K562 (cell line): ENCODE results near the gene PARD6B. TPM values are rescaled to one million over a fixed set of nuclear protein-coding genes. Genes with fewer than 3 reads are reported as not detected.

ENCODE experiments used
- ATAC-seq: fragments of 200-7000 bp; cut with Tn5 transposase; 3 replicates; pipeline ENCODE4 v1.9.1; 2020; ENCODE audit warnings: moderate library complexity
- BruUV-seq: library from RNA; stranded (reverse); fragments of 400-500 nt; replicated peaks from 2 replicates; lab custom pipeline; 2021; lab: Mats Ljungman, UMichigan
- CTCF ChIA-PET: fragments of 300-600 bp; formaldehyde crosslinking; extraction: SDS; loops from one replicate; lab custom pipeline; 2021; ENCODE audit warnings: low intra/inter-chr PET ratio; lab: Yijun Ruan, JAX
- POLR2A ChIA-PET: fragments of 300-600, 350-650 bp; sonication (Branson Sonifier 250); formaldehyde crosslinking; extraction: SDS; loops from one replicate; lab custom pipeline; 2021; ENCODE audit warnings: antibody characterized with exemption, inconsistent platforms; lab: Yijun Ruan, JAX
- DNase-seq, 4 experiments: peaks; one replicate each; pipeline versions ENCODE4 v3.0.0 to v3.0.0-alpha.2; 2011 to 2018; ENCODE audit warnings: low spot score in 3 of 4, mixed read lengths in 3 of 4; ENCODE audit errors: extremely low read depth in 1 of 4
- FAIRE-seq: peaks from 2 replicates; lab custom pipeline; 2011; peaks lifted over from hg19 to GRCh38; lab: Jason Lieb, UNC
- H2AFZ ChIP-seq: 2 replicates; pipeline ENCODE4 v1.6.0; 2011; ENCODE audit warnings: low read depth, low read length, control low read depth, inconsistent platforms
- H3K27ac ChIP-seq: fragments of 200-600 bp; 3 replicates; pipeline ENCODE4 v1.8.0; 2011; ENCODE audit warnings: low read depth, mild to moderate bottlenecking, control low read depth, inconsistent platforms, low read length, moderate library complexity, mixed read lengths; ENCODE audit errors: extremely low read depth
- H3K27me3 ChIP-seq, 2 experiments: fragments of 300-600 bp in 1 of 2; 2 replicates in 1 of 2; 3 replicates in 1 of 2; pipeline versions ENCODE4 v1.6.0 to v1.8.0; 2011; ENCODE audit warnings: inconsistent platforms in 2 of 2, low read length in 2 of 2, mild to moderate bottlenecking in 1 of 2, mixed read lengths in 1 of 2, moderate library complexity in 1 of 2; ENCODE audit not compliant: control insufficient read depth in 2 of 2, insufficient read depth in 2 of 2
- H3K36me3 ChIP-seq: fragments of 300-600 bp; 3 replicates; pipeline ENCODE4 v1.8.0; 2011; ENCODE audit warnings: mild to moderate bottlenecking, low read length, inconsistent platforms; ENCODE audit not compliant: control insufficient read depth, insufficient read depth
- H3K4me1 ChIP-seq, 2 experiments: fragments of 200-600 bp in 1 of 2; replicated peaks in 1 of 2; 2 replicates in 1 of 2; 3 replicates in 1 of 2; pipeline versions ENCODE4 v1.5.1 to v1.8.0; 2011; ENCODE audit warnings: inconsistent platforms in 2 of 2, low read length in 2 of 2, mild to moderate bottlenecking in 1 of 2, mixed read lengths in 1 of 2, moderate library complexity in 1 of 2; ENCODE audit not compliant: control insufficient read depth in 2 of 2, insufficient read depth in 2 of 2
- H3K4me2 ChIP-seq: 2 replicates; pipeline ENCODE4 v1.6.1; 2011; ENCODE audit warnings: low read length, control low read depth, inconsistent platforms, mixed read lengths; ENCODE audit not compliant: insufficient read depth
- H3K4me3 ChIP-seq: fragments of 200-600 bp; sonication (generic), shearing (Covaris generic); 2 replicates; pipeline ENCODE4 v1.5.1; 2016; ENCODE audit warnings: control low read depth, inconsistent platforms
- H3K79me2 ChIP-seq: fragments of 200-600 bp; 3 replicates; pipeline ENCODE4 v1.8.0; 2011; ENCODE audit warnings: low read length, inconsistent platforms; ENCODE audit not compliant: control insufficient read depth, insufficient read depth
- H3K9ac ChIP-seq, 2 experiments: 2 replicates each; pipeline versions ENCODE4 v1.6.0 to v1.6.1; 2011; ENCODE audit warnings: low read depth in 2 of 2, low read length in 2 of 2, control low read depth in 1 of 2, inconsistent platforms in 1 of 2, mild to moderate bottlenecking in 1 of 2, mixed read lengths in 1 of 2; ENCODE audit not compliant: insufficient read depth in 1 of 2
- H3K9me1 ChIP-seq: one replicate; pipeline ENCODE4 v1.6.0; 2011; ENCODE audit warnings: inconsistent platforms, mild to moderate bottlenecking, low read length, moderate library complexity; ENCODE audit not compliant: control insufficient read depth, insufficient read depth
- H3K9me3 ChIP-seq: replicated peaks from 2 replicates; pipeline ENCODE4 v1.5.1; 2011; ENCODE audit warnings: low read depth, low read length, inconsistent platforms; ENCODE audit not compliant: control insufficient read depth, insufficient read depth
- H4K20me1 ChIP-seq: replicated peaks from 2 replicates; pipeline ENCODE4 v1.6.1; 2011; ENCODE audit warnings: low read length, inconsistent platforms, mixed read lengths; ENCODE audit not compliant: control insufficient read depth, insufficient read depth
- BACH1 ChIP-seq: fragments of 200-800 bp; sonication (Bioruptor generic); IDR thresholded peaks from 2 replicates; pipeline ENCODE4 v1.6.1; 2016; ENCODE audit warnings: missing genetic modification characterization, missing compliant biosample characterization
- BRF1 ChIP-seq: IDR thresholded peaks from 3 replicates; pipeline ENCODE4 v1.6.1; 2011; ENCODE audit warnings: borderline replicate concordance, mild to moderate bottlenecking; ENCODE audit not compliant: insufficient read length; ENCODE audit errors: extremely low read depth
- CEBPG ChIP-seq, 3 experiments: fragments of 200-800 bp in 1 of 3; sonication (Bioruptor generic) in 1 of 3; sonication (generic) in 1 of 3; formaldehyde crosslinking in 1 of 3; IDR thresholded peaks in 2 of 3; conservative IDR thresholded peaks in 1 of 3; 2 replicates each; pipeline versions ENCODE4 v1.6.1 to v1.8.0; 2016 to 2022; ENCODE audit warnings: missing compliant biosample characterization in 2 of 3, missing genetic modification characterization in 2 of 3, mild to moderate bottlenecking in 1 of 3, missing genetic modification reagents in 1 of 3
- EWSR1 ChIP-seq: fragments of 450-650 bp; IDR thresholded peaks from 2 replicates; pipeline ENCODE4 v1.6.1; 2018; ENCODE audit warnings: borderline replicate concordance, mild to moderate bottlenecking, low read depth, moderate library complexity; ENCODE audit not compliant: partially characterized antibody
- JUNB ChIP-seq: fragments of 450-650 bp; formaldehyde crosslinking; conservative IDR thresholded peaks from 2 replicates; pipeline ENCODE4 v1.4.0; 2020; ENCODE audit warnings: mild to moderate bottlenecking
- NBN ChIP-seq: fragments of 450-650 bp; IDR thresholded peaks from 2 replicates; pipeline ENCODE4 v1.6.1; 2016; ENCODE audit warnings: low read depth, mild to moderate bottlenecking
- RAD21 ChIP-seq, 2 experiments: fragments of 250-450 bp in 1 of 2; fragments of 450-650 bp in 1 of 2; sonication (Bioruptor Pico) in 1 of 2; formaldehyde crosslinking in 1 of 2; IDR thresholded peaks in 1 of 2; conservative IDR thresholded peaks in 1 of 2; 2 replicates each; pipeline versions ENCODE4 v1.4.0 to v1.8.0; 2020 to 2022; ENCODE audit warnings: mild to moderate bottlenecking in 2 of 2, moderate library complexity in 1 of 2
- STAT5B ChIP-seq: fragments of 250-450 bp; sonication (Bioruptor Pico); IDR thresholded peaks from 2 replicates; pipeline ENCODE4 v1.8.0; 2021; ENCODE audit warnings: mild to moderate bottlenecking, inconsistent platforms
- ZNF134 ChIP-seq: fragments of 250-450 bp; sonication (Bioruptor Pico); conservative IDR thresholded peaks from 2 replicates; pipeline ENCODE4 v1.4.0; 2020
- ZNF384 ChIP-seq: IDR thresholded peaks from 2 replicates; pipeline ENCODE4 v1.6.1; 2012; ENCODE audit warnings: low read depth, low read length, improper control_type of control experiment
- WGBS: fragments of 100-300 bp; shearing (Covaris generic); methylation state at CpG from one replicate; pipeline ENCODE4 v1.1.6; 2016; ENCODE audit warnings: low coverage, mixed read lengths; ENCODE audit not compliant: insufficient coverage; ENCODE audit errors: missing lambda C conversion rate; 5-methylcytosine and 5-hydroxymethylcytosine counted together
- in situ Hi-C: fragments of 300-500 bp; cut with MboI; formaldehyde crosslinking; loops from 4 replicates; pipeline ENCODE4 v1.15.0; 2018; ENCODE audit warnings: inconsistent platforms, mixed read lengths
- intact Hi-C: fragments of 100-400 bp; cut with micrococcal nuclease; formaldehyde crosslinking; loops from 2 replicates; pipeline ENCODE4 v1.14.2; 2022
- polyA plus RNA-seq, 8 experiments: library from polyadenylated mRNA; depleted of rRNA in 4 of 8; stranded (reverse) in 5 of 8; unstranded in 3 of 8; fragments of >200 nt; fragmentation: Nextera tagmentation in 2 of 8; fragmentation: Illumina TruSeq in 1 of 8; extraction: Ambion mirVana in 2 of 8; extraction: Trizol in 1 of 8; gene quantifications; 2 replicates each; pipeline versions ENCODE4 v1.2.1 to v1.2.3, GENCODE V29; 2011 to 2014; ENCODE audit warnings: inconsistent platforms in 1 of 8, missing spikeins in 1 of 8
- total RNA-seq, 7 experiments: library from RNA; depleted of rRNA in 6 of 7; stranded (reverse); fragments of >200 nt in 6 of 7; fragmentation: Illumina TruSeq in 2 of 7; extraction: Trizol in 2 of 7; gene quantifications; 2 replicates each; pipeline versions ENCODE4 v1.2.1 to v1.2.3, GENCODE V29; 2011 to 2021; ENCODE audit warnings: low replicate concordance in 1 of 7
- TF ChIP-seq, protein P1 (sequence below): fragments of 450-650 bp; formaldehyde crosslinking; IDR thresholded peaks from 2 replicates; pipeline ENCODE4 v1.4.0; 2020; ENCODE audit warnings: mild to moderate bottlenecking, moderate library complexity
- TF ChIP-seq, protein P2 (sequence below): IDR thresholded peaks from 2 replicates; pipeline ENCODE4 v1.6.1; 2011; ENCODE audit warnings: borderline replicate concordance, low read depth, mild to moderate bottlenecking, moderate library complexity, low read length; ENCODE audit not compliant: insufficient read depth, poor library complexity, severe bottlenecking

The PARD6B gene
- total and polyA plus RNA-seq, 9 of the 15 experiments (the other 6 are each of a cell fraction or from before 2014, with no cell fraction given): 1.7 to 12.3 (median 5.5) TPM

DNA sequence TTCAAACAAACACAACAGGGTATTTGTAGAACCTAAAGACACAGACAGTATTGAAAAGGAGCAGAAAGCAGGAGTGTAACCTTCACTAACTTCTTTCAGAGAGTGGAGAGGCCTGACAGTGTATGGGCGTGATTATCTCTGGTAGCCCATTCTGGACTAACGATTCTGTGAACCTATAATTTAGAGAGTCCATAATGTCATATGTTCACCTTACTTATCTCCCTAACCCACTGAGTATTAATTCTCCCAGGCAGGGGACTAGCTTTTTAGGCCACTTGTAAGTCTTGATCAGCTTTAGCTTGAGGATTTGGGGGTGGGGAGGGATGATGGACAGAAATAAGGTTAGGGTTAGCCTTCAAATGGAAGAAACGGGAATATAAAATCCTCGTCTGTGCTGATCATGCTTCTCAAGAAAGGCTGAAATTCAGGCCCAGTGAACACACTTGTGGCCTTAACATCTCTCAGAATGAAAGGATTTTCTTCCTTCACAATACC is 2.8 kb upstream of the PARD6B start (continued):
- no peak for TF ChIP-seq RAD21 (CRISPR knock-in tag; conservative IDR thresholded peaks at IDR 0.05 in 1 of 2, IDR thresholded peaks at IDR 0.05 in 1 of 2)
- TF ChIP-seq EWSR1: peak; percentile 90
- TF ChIP-seq ZNF134 (CRISPR knock-in tag): no peak
- no peak for TF ChIP-seq BACH1 (tag)
- TF ChIP-seq, protein P1, sequence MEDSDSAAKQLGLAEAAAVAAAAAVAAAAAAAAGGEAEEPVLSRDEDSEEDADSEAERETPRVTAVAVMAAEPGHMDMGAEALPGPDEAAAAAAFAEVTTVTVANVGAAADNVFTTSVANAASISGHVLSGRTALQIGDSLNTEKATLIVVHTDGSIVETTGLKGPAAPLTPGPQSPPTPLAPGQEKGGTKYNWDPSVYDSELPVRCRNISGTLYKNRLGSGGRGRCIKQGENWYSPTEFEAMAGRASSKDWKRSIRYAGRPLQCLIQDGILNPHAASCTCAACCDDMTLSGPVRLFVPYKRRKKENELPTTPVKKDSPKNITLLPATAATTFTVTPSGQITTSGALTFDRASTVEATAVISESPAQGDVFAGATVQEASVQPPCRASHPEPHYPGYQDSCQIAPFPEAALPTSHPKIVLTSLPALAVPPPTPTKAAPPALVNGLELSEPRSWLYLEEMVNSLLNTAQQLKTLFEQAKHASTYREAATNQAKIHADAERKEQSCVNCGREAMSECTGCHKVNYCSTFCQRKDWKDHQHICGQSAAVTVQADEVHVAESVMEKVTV (CRISPR knock-in tag): no peak
- no peak for TF ChIP-seq NBN
- TF ChIP-seq, all 486 proteins: peak for 5

DNA sequence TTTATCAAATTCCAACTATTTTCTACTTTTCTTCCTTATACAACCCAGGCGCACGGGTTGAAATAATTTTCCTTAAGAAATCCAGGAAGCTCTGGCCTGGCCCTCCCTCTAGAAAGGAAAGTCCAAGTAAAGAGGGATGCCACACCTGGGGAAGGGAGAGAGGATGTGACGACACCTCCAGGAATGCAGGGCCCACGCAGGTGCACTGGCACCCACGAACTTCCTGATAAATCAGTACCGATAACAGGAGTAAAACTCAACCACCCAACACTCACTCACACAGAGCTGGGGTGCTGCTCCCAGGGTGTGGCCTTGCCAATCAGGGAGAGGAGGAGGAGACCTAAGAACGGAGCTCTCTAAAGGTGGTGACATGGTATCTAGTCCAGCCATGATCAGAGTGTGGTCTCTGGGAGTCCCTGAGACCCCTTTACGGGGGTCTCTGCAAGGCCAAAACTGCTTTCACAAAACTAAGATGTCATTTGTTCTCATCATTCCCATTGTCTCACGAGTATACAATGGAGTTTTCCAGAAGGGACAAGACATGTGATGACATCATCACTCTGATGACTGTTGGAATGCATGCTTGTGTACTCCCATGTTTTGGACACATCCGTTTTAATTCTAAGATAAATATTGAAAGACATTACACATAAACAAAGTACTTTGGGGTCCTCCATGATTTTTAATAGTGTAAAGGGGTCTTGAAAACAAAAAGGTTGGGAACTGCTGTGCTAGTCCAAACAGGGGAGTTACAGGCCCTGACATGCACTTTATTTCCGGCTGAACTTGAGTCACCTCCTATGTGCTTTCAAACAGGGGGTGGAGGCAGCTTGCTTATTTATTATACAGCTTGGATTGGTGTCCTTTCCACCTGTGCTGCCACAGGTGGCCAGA is 2.2 kb upstream of the PARD6B start:
- Histone ChIP-seq H3K4me2 (peak overlapping the region; percentile 76; the same call in 1 of the 2 replicates), H3K9ac (peak overlapping the region; percentile 50 to 69; a peak in 2 of 4 replicates), H3K27me3 (no peaks in the 10 kb centered on the region), H3K4me1 (peaks cover 41 to 54% of the 10 kb centered on the region in 2 experiments), H4K20me1 (no peaks in the 10 kb centered on the region), H2AFZ (peak overlapping the region; percentile 69), H3K36me3 (peaks cover 2% of the 10 kb centered on the region; the same call in 1 of the 3 replicates), H3K9me1 (no peaks in the 10 kb centered on the region), H3K27ac (peak overlapping the region; percentile 64), H3K9me3 (no peaks in the 10 kb centered on the region), H3K79me2 (peaks cover 30% of the 10 kb centered on the region), H3K4me3 (no peak overlapping the region)
- FAIRE-seq: no peak
- ATAC-seq: no peak
- BruUV-seq: no TSS peak
- intact Hi-C loops: no loop called here
- peak in 1 of 4 experiments; percentile 47 for DNase-seq
- ChIA-PET CTCF (no interaction called here), POLR2A (interaction anchor here (0.6 to 4.2 kb wide), 5 partner anchors 11 to 86 kb away, joined by 3 to 21 read pairs (median 4); partner anchors contain the start of gene RIPOR3)
- WGBS: 33% methylated on average over 11 of the region's 11 CpGs
- in situ Hi-C loops: no loop called here
- TF ChIP-seq CEBPG (CRISPR knock-in tag; IDR thresholded peaks at IDR 0.05): no peak
- peak in 1 of 2 experiments; percentile 61; a peak in 2 of 4 replicates for TF ChIP-seq CEBPG (tag; conservative IDR thresholded peaks at IDR 0.05 in 1 of 2, IDR thresholded peaks at IDR 0.05 in 1 of 2)
- no peak for TF ChIP-seq STAT5B (CRISPR knock-in tag)
- peak; percentile 54; the same call in 1 of the 2 replicates for TF ChIP-seq JUNB (CRISPR knock-in tag)
- no peak for TF ChIP-seq BRF1
- TF ChIP-seq, protein P2, sequence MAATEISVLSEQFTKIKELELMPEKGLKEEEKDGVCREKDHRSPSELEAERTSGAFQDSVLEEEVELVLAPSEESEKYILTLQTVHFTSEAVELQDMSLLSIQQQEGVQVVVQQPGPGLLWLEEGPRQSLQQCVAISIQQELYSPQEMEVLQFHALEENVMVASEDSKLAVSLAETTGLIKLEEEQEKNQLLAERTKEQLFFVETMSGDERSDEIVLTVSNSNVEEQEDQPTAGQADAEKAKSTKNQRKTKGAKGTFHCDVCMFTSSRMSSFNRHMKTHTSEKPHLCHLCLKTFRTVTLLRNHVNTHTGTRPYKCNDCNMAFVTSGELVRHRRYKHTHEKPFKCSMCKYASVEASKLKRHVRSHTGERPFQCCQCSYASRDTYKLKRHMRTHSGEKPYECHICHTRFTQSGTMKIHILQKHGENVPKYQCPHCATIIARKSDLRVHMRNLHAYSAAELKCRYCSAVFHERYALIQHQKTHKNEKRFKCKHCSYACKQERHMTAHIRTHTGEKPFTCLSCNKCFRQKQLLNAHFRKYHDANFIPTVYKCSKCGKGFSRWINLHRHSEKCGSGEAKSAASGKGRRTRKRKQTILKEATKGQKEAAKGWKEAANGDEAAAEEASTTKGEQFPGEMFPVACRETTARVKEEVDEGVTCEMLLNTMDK: no peak
- TF ChIP-seq ZNF384: no peak
- TF ChIP-seq EWSR1: peak; percentile 66
